Measurements from ENCODE around the gene PSMB4. TPM values are rescaled to one million over a fixed set of nuclear protein-coding genes. Genes with fewer than 3 reads are reported as not detected.

Gene PSMB4
- total RNA-seq, 4 donors from 2014 or later = 188 to 267 (median 213) TPM

- no peak overlapping the region for H3K4me3 ChIP-seq (ENCODE audit: low read depth, poor library complexity, severe bottlenecking)
- TF ChIP-seq, protein P1, sequence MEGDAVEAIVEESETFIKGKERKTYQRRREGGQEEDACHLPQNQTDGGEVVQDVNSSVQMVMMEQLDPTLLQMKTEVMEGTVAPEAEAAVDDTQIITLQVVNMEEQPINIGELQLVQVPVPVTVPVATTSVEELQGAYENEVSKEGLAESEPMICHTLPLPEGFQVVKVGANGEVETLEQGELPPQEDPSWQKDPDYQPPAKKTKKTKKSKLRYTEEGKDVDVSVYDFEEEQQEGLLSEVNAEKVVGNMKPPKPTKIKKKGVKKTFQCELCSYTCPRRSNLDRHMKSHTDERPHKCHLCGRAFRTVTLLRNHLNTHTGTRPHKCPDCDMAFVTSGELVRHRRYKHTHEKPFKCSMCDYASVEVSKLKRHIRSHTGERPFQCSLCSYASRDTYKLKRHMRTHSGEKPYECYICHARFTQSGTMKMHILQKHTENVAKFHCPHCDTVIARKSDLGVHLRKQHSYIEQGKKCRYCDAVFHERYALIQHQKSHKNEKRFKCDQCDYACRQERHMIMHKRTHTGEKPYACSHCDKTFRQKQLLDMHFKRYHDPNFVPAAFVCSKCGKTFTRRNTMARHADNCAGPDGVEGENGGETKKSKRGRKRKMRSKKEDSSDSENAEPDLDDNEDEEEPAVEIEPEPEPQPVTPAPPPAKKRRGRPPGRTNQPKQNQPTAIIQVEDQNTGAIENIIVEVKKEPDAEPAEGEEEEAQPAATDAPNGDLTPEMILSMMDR (IDR thresholded peaks at IDR 0.05) = no peak
- TF ChIP-seq POLR2A (IDR thresholded peaks at IDR 0.05) = no peak
- no peak for DNase-seq (ENCODE audit: low spot score in 2 of 2)
- WGBS, 2 donors = 97 to 100% methylated on average over 3 of the region's 3 CpGs
- intact Hi-C loops (cut with DNase I; ENCODE audit: low total_unique reads) = no loop called here
These were observed 36.8 kb upstream of the PSMB4 start for GRCh38 chr1:151362308-151363155.

DNA sequence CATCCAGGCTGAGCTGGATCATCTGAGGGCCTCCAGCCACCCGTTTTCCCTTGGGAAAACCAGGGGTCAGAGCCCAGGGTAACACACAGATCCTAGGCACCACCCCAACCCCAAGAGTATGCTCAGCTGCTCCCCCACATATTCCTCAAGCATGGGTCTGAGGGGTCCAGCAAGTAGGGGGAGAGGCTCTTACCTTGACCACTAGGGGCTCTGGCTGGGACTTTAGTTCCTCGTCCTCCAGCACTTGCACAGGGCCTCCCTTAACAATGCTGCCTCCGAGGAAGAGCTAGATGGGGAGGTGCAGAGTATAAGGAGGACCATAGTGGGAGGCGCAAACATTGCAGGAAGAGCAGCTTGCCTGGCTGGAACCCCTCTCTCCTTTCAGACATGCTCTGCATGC, 34.4 kb upstream of the PSMB4 start:
- H3K4me3 ChIP-seq (ENCODE audit: low read depth, poor library complexity, severe bottlenecking) = no peak overlapping the region
- 86 to 94% methylated on average over 4 of the region's 4 CpGs for whole genome bisulfite sequencing, 2 donors
- TF ChIP-seq POLR2A (IDR thresholded peaks at IDR 0.05) = no peak
- TF ChIP-seq, protein P1 (IDR thresholded peaks at IDR 0.05) = no peak
- no peak for DNase-seq (ENCODE audit: low spot score in 2 of 2)
- intact Hi-C loops (cut with DNase I; ENCODE audit: low total_unique reads) = no loop called here

- no peak overlapping the region for H3K4me3 ChIP-seq (ENCODE audit: low read depth, poor library complexity, severe bottlenecking)
- TF ChIP-seq, protein P1 (IDR thresholded peaks at IDR 0.05) = no peak
- TF ChIP-seq POLR2A (IDR thresholded peaks at IDR 0.05) = no peak
- WGBS, 2 donors = 83 to 84% methylated on average over 8 of the region's 8 CpGs
- no peak for DNase-seq (ENCODE audit: low spot score in 2 of 2)
- intact Hi-C loops (cut with DNase I; ENCODE audit: low total_unique reads) = no loop called here
These were observed 31.5 kb upstream of the PSMB4 start for GRCh38 chr1:151367658-151368392.

- intact Hi-C loops (cut with DNase I; ENCODE audit: low total_unique reads) = no loop called here
- H3K4me3 ChIP-seq (ENCODE audit: low read depth, poor library complexity, severe bottlenecking) = no peak overlapping the region
- no peak for DNase-seq (ENCODE audit: low spot score in 2 of 2)
- TF ChIP-seq, protein P1 (IDR thresholded peaks at IDR 0.05) = no peak
- TF ChIP-seq POLR2A (IDR thresholded peaks at IDR 0.05) = no peak
- WGBS, 2 donors = 82 to 92% methylated on average over 17 to 19 of the region's 20 CpGs
These were observed 30.7 kb upstream of the PSMB4 start for GRCh38 chr1:151368393-151369301.

DNA sequence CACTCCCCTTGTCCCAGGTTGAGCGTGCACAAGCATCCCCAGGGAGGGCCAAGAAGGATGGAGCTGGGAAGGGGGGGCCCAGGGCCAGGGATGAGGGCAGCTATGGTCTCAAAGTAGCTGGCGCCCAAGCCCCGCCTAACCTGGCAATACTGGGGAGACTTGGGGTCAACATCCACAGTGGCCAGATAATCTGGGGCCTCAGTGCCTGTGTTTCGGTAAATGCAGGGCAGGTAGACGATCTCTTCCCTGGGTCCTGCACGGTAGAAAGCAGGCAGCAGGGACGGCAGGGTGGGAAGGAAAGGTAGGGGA, 30.1 kb upstream of the PSMB4 start:
- TF ChIP-seq, protein P1 (IDR thresholded peaks at IDR 0.05) = no peak
- no peak for TF ChIP-seq POLR2A (IDR thresholded peaks at IDR 0.05)
- no peak for DNase-seq (ENCODE audit: low spot score in 2 of 2)
- WGBS, 2 donors = 90 to 95% methylated on average over 7 of the region's 7 CpGs
- no peak overlapping the region for H3K4me3 ChIP-seq (ENCODE audit: low read depth, poor library complexity, severe bottlenecking)
- intact Hi-C loops (cut with DNase I; ENCODE audit: low total_unique reads) = no loop called here

Measured in lower leg skin (tissue), 4 donors.